Neural cell (in vitro differentiated cells): ENCODE results near the gene HMX1. TPM values are rescaled to one million over a fixed set of nuclear protein-coding genes. Genes with fewer than 3 reads are reported as not detected.

Experiments
- H2AFZ ChIP-seq: fragments of 200-600, 300-800 bp; sonication (generic), shearing (Covaris generic); 2 replicates; pipeline ENCODE4 v1.6.0; 2014; ENCODE audit warnings: low read depth, mild to moderate bottlenecking, antibody characterized with exemption, low read length, moderate library complexity
- H3F3A ChIP-seq: fragments of 200-600 bp; shearing (Covaris generic); 2 replicates; pipeline ENCODE4 v1.6.1; 2016; ENCODE audit warnings: mild to moderate bottlenecking, moderate library complexity, mixed read lengths, antibody characterized with exemption, low read length; ENCODE audit not compliant: insufficient read depth, poor library complexity, severe bottlenecking
- H3K27ac ChIP-seq: fragments of 200-600, 300-800 bp; sonication (generic), shearing (Covaris generic); 2 replicates; pipeline ENCODE4 v1.5.1; 2014; ENCODE audit warnings: mild to moderate bottlenecking, low read length, moderate library complexity
- H3K27me3 ChIP-seq: fragments of 300-800, 200-600 bp; sonication (generic), shearing (Covaris generic); 2 replicates; pipeline ENCODE4 v1.6.0; 2014; ENCODE audit warnings: mild to moderate bottlenecking, low read depth, low read length, moderate library complexity; ENCODE audit not compliant: insufficient read depth
- H3K36me3 ChIP-seq: fragments of 300-800, 200-600 bp; sonication (generic), shearing (Covaris generic); 2 replicates; pipeline ENCODE4 v1.5.1; 2014; ENCODE audit warnings: mild to moderate bottlenecking, antibody characterized with exemption, low read length, moderate library complexity; ENCODE audit not compliant: insufficient read depth
- H3K4me2 ChIP-seq: fragments of 300-800, 200-600 bp; sonication (generic), shearing (Covaris generic); 2 replicates; pipeline ENCODE4 v1.6.0; 2014; ENCODE audit warnings: mild to moderate bottlenecking, low read length
- H3K4me3 ChIP-seq: fragments of 300-800, 200-600 bp; sonication (generic), shearing (Covaris generic); 2 replicates; pipeline ENCODE4 v1.5.1; 2014; ENCODE audit warnings: mild to moderate bottlenecking, low read length, moderate library complexity
- H3K79me2 ChIP-seq: fragments of 200-600 bp; shearing (Covaris generic); replicated peaks from 2 replicates; pipeline ENCODE4 v1.6.0; 2014; ENCODE audit warnings: mild to moderate bottlenecking, low read length, moderate library complexity; ENCODE audit not compliant: insufficient read depth
- H3K9ac ChIP-seq: fragments of 300-800, 200-600 bp; sonication (generic), shearing (Covaris generic); 2 replicates; pipeline ENCODE4 v1.6.1; 2016; ENCODE audit warnings: mild to moderate bottlenecking, low read length, mixed read lengths
- H3K9me2 ChIP-seq: fragments of 200-600 bp; shearing (Covaris generic); 2 replicates; pipeline ENCODE4 v1.6.1; 2016; ENCODE audit warnings: mild to moderate bottlenecking, low read length, mixed read lengths; ENCODE audit not compliant: insufficient read depth
- H3K9me3 ChIP-seq: fragments of 200-600, 300-800 bp; sonication (generic), shearing (Covaris generic); 2 replicates; pipeline ENCODE4 v1.6.1; 2016; ENCODE audit warnings: mild to moderate bottlenecking, mixed run types, low read length, moderate library complexity, mixed read lengths
- H4K20me1 ChIP-seq: fragments of 200-600 bp; shearing (Covaris generic); 2 replicates; pipeline ENCODE4 v1.6.1; 2016; ENCODE audit warnings: mild to moderate bottlenecking, mixed run types; ENCODE audit not compliant: insufficient read depth
- CTCF ChIP-seq: fragments of 450-650 bp; IDR thresholded peaks from 2 replicates; pipeline ENCODE4 v1.5.1; 2014; ENCODE audit warnings: antibody characterized with exemption, mild to moderate bottlenecking, moderate library complexity; ENCODE audit not compliant: poor library complexity, severe bottlenecking
- EP300 ChIP-seq: fragments of 450-650 bp; conservative IDR thresholded peaks from 2 replicates; pipeline ENCODE4 v1.6.1; 2014; ENCODE audit warnings: antibody characterized with exemption, mild to moderate bottlenecking, moderate library complexity; ENCODE audit not compliant: poor library complexity, severe bottlenecking
- EZH2 ChIP-seq: fragments of 200-600, 300-800 bp; shearing (Covaris generic), sonication (generic); IDR thresholded peaks from 2 replicates; pipeline ENCODE4 v1.6.1; 2014; ENCODE audit warnings: antibody characterized with exemption, low read length, borderline replicate concordance, mild to moderate bottlenecking; ENCODE audit not compliant: insufficient read depth, poor library complexity, severe bottlenecking
- MXI1 ChIP-seq: fragments of 450-650 bp; conservative IDR thresholded peaks from 2 replicates; pipeline ENCODE4 v1.6.1; 2014; ENCODE audit warnings: antibody characterized with exemption, mild to moderate bottlenecking; ENCODE audit not compliant: poor library complexity, severe bottlenecking
- POLR2AphosphoS5 ChIP-seq: IDR thresholded peaks from 2 replicates; pipeline ENCODE4 v1.6.1; 2012
- RAD21 ChIP-seq: fragments of 450-650 bp; conservative IDR thresholded peaks from 2 replicates; pipeline ENCODE4 v1.6.1; 2014; ENCODE audit warnings: antibody characterized with exemption, mild to moderate bottlenecking, moderate library complexity
- REST ChIP-seq: IDR thresholded peaks from 2 replicates; pipeline ENCODE4 v1.6.1; 2012; ENCODE audit warnings: borderline replicate concordance
- SMC3 ChIP-seq: fragments of 450-650 bp; conservative IDR thresholded peaks from 2 replicates; pipeline ENCODE4 v1.6.1; 2014; ENCODE audit warnings: antibody characterized with exemption, mild to moderate bottlenecking, moderate library complexity; ENCODE audit not compliant: poor library complexity
- TAF1 ChIP-seq: IDR thresholded peaks from 2 replicates; pipeline ENCODE4 v1.6.1; 2012; ENCODE audit warnings: low read depth
- polyA plus RNA-seq: library from polyadenylated mRNA; depleted of rRNA; stranded (reverse); fragments of >200 nt; gene quantifications from 2 replicates; pipeline ENCODE4 v1.2.3, GENCODE V29; 2014

HMX1 gene
- polyA plus RNA-seq, 1 donor from 2014 or later = 0.89 TPM

- H3K27ac ChIP-seq = no peak overlapping the region
- H3K27me3 ChIP-seq = no peaks in the 10 kb centered on the region
- H3K9me3 ChIP-seq = no peaks in the 10 kb centered on the region
- TF ChIP-seq POLR2AphosphoS5 (no peak), REST (no peak), TAF1 (no peak), SMC3 (no peak), MXI1 (no peak), RAD21 (no peak), CTCF (no peak)
- H4K20me1 ChIP-seq = no peaks in the 10 kb centered on the region
- H3K4me3 ChIP-seq = no peak overlapping the region
- H3K79me2 ChIP-seq = no peaks in the 10 kb centered on the region
- H3K9me2 ChIP-seq = no peaks in the 10 kb centered on the region
- H2AFZ ChIP-seq = no peak overlapping the region
- H3K9ac ChIP-seq = no peak overlapping the region
- H3K36me3 ChIP-seq = no peaks in the 10 kb centered on the region
- no peaks in the 10 kb centered on the region for H3F3A ChIP-seq
- no peak overlapping the region for H3K4me2 ChIP-seq
Observed at GRCh38 chr4:8910822-8911315, 39.2 kb upstream of the HMX1 start.

GRCh38 chr4:8910100-8910821, 38.6 kb upstream of the HMX1 start:
- H3K4me3 ChIP-seq = no peak overlapping the region
- no peaks in the 10 kb centered on the region for H3K27me3 ChIP-seq
- no peaks in the 10 kb centered on the region for H3F3A ChIP-seq
- no peaks in the 10 kb centered on the region for H3K9me2 ChIP-seq
- H2AFZ ChIP-seq = no peak overlapping the region
- no peak for TF ChIP-seq SMC3
- H4K20me1 ChIP-seq = no peaks in the 10 kb centered on the region
- H3K27ac ChIP-seq = no peak overlapping the region
- no peak overlapping the region for H3K9ac ChIP-seq
- no peaks in the 10 kb centered on the region for H3K9me3 ChIP-seq
- no peaks in the 10 kb centered on the region for H3K36me3 ChIP-seq
- no peaks in the 10 kb centered on the region for H3K79me2 ChIP-seq
- no peak overlapping the region for H3K4me2 ChIP-seq

- no peak overlapping the region for H3K27ac ChIP-seq
- H2AFZ ChIP-seq = no peak overlapping the region
- H3K4me2 ChIP-seq = no peak overlapping the region
- H3K36me3 ChIP-seq = no peaks in the 10 kb centered on the region
- no peak for TF ChIP-seq EP300
- no peak for TF ChIP-seq TAF1
- no peak for TF ChIP-seq REST
- no peak for TF ChIP-seq MXI1
- no peak for TF ChIP-seq CTCF
- no peak for TF ChIP-seq RAD21
- no peak for TF ChIP-seq EZH2
- no peak for TF ChIP-seq POLR2AphosphoS5
- TF ChIP-seq SMC3 = no peak
- no peaks in the 10 kb centered on the region for H3K9me2 ChIP-seq
- no peak overlapping the region for H3K9ac ChIP-seq
- no peaks in the 10 kb centered on the region for H3K27me3 ChIP-seq
- no peaks in the 10 kb centered on the region for H3K79me2 ChIP-seq
- H4K20me1 ChIP-seq = no peaks in the 10 kb centered on the region
- no peak overlapping the region for H3K4me3 ChIP-seq
- H3F3A ChIP-seq = no peaks in the 10 kb centered on the region
- no peaks in the 10 kb centered on the region for H3K9me3 ChIP-seq
Observed at GRCh38 chr4:8909548-8909947, 37.9 kb upstream of the HMX1 start.
